Vagina (tissue), 2 donors: ENCODE measurements around the gene OPN4.

ENCODE experiments used
- POLR2AphosphoS5 ChIP-seq, 2 donors: sonication (generic); formaldehyde crosslinking; IDR thresholded peaks; one replicate each; pipeline ENCODE4 v1.9.0; 2017; ENCODE audit warnings: antibody characterized with exemption in 2 of 2, mild to moderate bottlenecking in 2 of 2, low read depth in 1 of 2; ENCODE audit not compliant: insufficient read depth in 1 of 2
- TF ChIP-seq, protein P1 (sequence below), 3 experiments: fragments of 450-650 bp in 2 of 3; fragments of 200-600 bp in 1 of 3; sonication (generic) in 1 of 3; IDR thresholded peaks; one replicate each; pipeline ENCODE4 v1.5.1; 2017 to 2019; ENCODE audit warnings: antibody characterized with exemption in 3 of 3, mild to moderate bottlenecking in 2 of 3, moderate library complexity in 2 of 3

DNA sequence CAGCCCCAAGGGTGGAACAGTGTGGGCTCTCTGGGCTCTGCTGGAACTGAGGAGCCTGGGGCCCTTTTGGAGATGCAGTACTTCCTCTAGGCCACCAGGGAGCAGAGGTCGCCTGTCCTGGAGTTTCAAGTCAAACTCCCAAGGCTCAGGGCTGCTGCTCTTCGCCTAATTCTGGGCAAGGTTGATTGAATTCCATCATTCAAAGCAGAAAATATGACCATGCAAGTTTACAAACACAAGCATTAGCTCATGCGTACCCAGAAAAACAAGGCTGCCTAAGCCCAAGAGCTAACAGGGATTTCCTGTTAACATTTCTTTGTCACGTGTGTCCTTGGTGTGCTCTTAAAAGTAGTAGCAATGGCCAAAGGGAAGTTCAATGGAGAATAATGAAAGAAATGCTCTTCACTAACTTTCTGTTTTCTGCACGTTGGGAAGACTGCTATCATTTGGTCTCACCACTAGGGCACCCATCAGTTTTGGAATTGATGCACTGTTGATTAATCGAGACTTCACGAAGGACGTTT, 34.1 kb downstream of the OPN4 start:
- TF ChIP-seq, protein P1, sequence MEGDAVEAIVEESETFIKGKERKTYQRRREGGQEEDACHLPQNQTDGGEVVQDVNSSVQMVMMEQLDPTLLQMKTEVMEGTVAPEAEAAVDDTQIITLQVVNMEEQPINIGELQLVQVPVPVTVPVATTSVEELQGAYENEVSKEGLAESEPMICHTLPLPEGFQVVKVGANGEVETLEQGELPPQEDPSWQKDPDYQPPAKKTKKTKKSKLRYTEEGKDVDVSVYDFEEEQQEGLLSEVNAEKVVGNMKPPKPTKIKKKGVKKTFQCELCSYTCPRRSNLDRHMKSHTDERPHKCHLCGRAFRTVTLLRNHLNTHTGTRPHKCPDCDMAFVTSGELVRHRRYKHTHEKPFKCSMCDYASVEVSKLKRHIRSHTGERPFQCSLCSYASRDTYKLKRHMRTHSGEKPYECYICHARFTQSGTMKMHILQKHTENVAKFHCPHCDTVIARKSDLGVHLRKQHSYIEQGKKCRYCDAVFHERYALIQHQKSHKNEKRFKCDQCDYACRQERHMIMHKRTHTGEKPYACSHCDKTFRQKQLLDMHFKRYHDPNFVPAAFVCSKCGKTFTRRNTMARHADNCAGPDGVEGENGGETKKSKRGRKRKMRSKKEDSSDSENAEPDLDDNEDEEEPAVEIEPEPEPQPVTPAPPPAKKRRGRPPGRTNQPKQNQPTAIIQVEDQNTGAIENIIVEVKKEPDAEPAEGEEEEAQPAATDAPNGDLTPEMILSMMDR (IDR thresholded peaks at IDR 0.05), result peak; percentile 47 to 76 (median 56)
- no peak for TF ChIP-seq POLR2AphosphoS5 (IDR thresholded peaks at IDR 0.05; ENCODE audit: insufficient read depth in 1 of 2, low read depth in 1 of 2)
